Coronary artery (tissue), 2 donors: Measurements from ENCODE around the gene KCTD16.

Experiments
- DNase-seq: peaks from one replicate; pipeline ENCODE4 v3.0.0-alpha.2; 2017; ENCODE audit warnings: low spot score
- H3K27ac ChIP-seq, 2 donors: fragments of 200-600 bp; sonication (generic); one replicate each; pipeline ENCODE4 v1.5.1; 2016 to 2019
- H3K4me3 ChIP-seq: fragments of 200-600 bp; sonication (generic); 2 replicates; pipeline ENCODE4 v1.5.1; 2016; ENCODE audit warnings: mild to moderate bottlenecking, moderate library complexity
- CTCF ChIP-seq: fragments of 200-600 bp; sonication (generic); IDR thresholded peaks from one replicate; pipeline ENCODE4 v1.5.1; 2019; ENCODE audit warnings: antibody characterized with exemption

Gene KCTD16

DNA sequence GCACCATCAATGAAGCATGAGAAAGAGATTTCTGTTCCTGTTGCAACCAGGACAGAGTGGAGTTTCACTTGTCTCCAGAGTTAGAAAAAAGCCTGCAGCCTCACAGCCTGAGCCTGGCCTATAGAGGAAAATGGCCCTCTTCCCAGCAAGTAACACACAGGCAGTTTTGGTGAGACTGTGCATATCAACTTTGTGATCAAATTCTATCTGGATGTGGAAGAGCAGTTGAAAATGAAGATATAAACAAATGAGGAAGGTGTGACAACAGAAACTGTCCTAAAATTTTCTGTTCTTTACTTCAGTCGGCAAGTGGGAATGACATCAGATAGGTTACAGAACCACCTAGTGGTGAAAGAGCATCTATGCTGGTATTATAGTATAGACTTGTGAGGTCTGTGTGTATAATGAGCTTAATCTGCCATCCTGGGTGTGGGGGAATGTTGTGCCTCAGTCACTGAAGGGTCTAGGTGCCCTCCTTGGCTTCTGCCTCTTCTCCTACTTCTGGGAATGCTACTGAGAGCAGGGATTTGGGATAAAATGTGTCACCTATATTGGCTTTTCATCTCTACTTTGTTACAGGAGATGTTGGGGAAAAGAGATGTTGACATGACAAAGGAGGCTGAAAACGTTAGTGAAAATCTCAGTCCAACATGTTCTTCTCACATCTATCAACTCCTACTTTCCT is 28.4 kb upstream of the KCTD16 start:
- no peak for DNase-seq
- Histone ChIP-seq H3K27ac (no peak overlapping the region), H3K4me3 (no peak overlapping the region)
- peak; percentile 50 for TF ChIP-seq CTCF

GRCh38 chr5:144142824-144143162 is 27.9 kb upstream of the KCTD16 start:
- no peak overlapping the region for H3K4me3 ChIP-seq
- TF ChIP-seq CTCF: no peak
- DNase-seq: no peak
- H3K27ac ChIP-seq: no peak overlapping the region

DNA sequence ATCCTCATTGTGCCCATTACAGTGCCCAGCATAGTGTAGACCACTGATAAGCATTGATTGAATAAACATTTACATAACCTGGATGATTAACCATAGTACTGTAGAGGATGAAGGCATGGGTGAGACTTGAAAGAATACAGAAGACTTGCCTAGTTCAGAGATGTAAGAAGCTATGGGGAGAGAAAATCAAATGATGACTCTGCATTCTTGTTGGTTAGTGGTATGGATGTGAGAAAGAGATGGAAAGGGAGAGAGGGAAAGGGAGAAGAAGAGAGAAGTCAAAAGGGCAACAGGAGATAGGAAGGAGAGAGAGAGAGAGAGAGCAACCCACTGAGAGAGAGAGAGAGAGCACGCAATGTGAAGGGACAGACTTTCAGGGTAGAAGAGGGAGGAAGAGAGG is 27.0 kb upstream of the KCTD16 start:
- H3K27ac ChIP-seq: no peak overlapping the region
- DNase-seq: no peak
- TF ChIP-seq CTCF: no peak
- H3K4me3 ChIP-seq: no peak overlapping the region

GRCh38 chr5:144144956-144145751 is 25.5 kb upstream of the KCTD16 start:
- Histone ChIP-seq H3K27ac (no peak overlapping the region), H3K4me3 (no peak overlapping the region)
- DNase-seq: no peak
- no peak for TF ChIP-seq CTCF

GRCh38 chr5:144151026-144151425 is 19.6 kb upstream of the KCTD16 start:
- Histone ChIP-seq H3K4me3 (no peak overlapping the region), H3K27ac (no peak overlapping the region)
- no peak for DNase-seq
- TF ChIP-seq CTCF: no peak

- no peak for TF ChIP-seq CTCF
- H3K27ac ChIP-seq: no peak overlapping the region
- no peak overlapping the region for H3K4me3 ChIP-seq
- no peak for DNase-seq
These were observed 13.9 kb upstream of the KCTD16 start for GRCh38 chr5:144156767-144157171.

- no peak for TF ChIP-seq CTCF
- no peak overlapping the region for H3K4me3 ChIP-seq
- DNase-seq: no peak
- H3K27ac ChIP-seq: no peak overlapping the region
These were observed 8.0 kb upstream of the KCTD16 start for GRCh38 chr5:144162686-144163085.
